HEK293T (cell line): ENCODE measurements around the gene GDF2.

ENCODE experiments used
- BHLHE40 ChIP-seq: fragments of 450-650 bp; IDR thresholded peaks from 2 replicates; pipeline ENCODE4 v1.6.1; 2016; ENCODE audit warnings: mild to moderate bottlenecking, moderate library complexity, borderline replicate concordance
- L3MBTL2 ChIP-seq: fragments of 450-650 bp; conservative IDR thresholded peaks from 2 replicates; pipeline ENCODE4 v1.6.1; 2016; ENCODE audit warnings: mild to moderate bottlenecking
- NFRKB ChIP-seq: fragments of 450-650 bp; IDR thresholded peaks from 2 replicates; pipeline ENCODE4 v1.6.1; 2016; ENCODE audit warnings: mild to moderate bottlenecking, moderate library complexity
- SP1 ChIP-seq: fragments of 450-650 bp; IDR thresholded peaks from 2 replicates; pipeline ENCODE4 v1.6.1; 2017
- SUZ12 ChIP-seq: fragments of 450-650 bp; IDR thresholded peaks from 2 replicates; pipeline ENCODE4 v1.6.1; 2016; ENCODE audit warnings: mild to moderate bottlenecking
- ZNF384 ChIP-seq: fragments of 450-650 bp; IDR thresholded peaks from 2 replicates; pipeline ENCODE4 v1.6.1; 2016

GRCh38 chr10:47348138-47348651, 25.9 kb downstream of the GDF2 start, which contains the start of gene RBP3:
- TF ChIP-seq SP1 (no peak), L3MBTL2 (no peak), BHLHE40 (no peak), SUZ12 (no peak), ZNF384 (no peak), NFRKB (no peak)
